Ovary (tissue), 9 donors: ENCODE data around the gene DGKI. TPM values are rescaled to one million over a fixed set of nuclear protein-coding genes. Genes with fewer than 3 reads are reported as not detected.

Source experiments
- DNase-seq, 5 donors: peaks; one replicate each; pipeline ENCODE4 v3.0.0-alpha.2; 2019 to 2020
- H3K27ac ChIP-seq, 2 donors: fragments of 200-600 bp; one replicate each; pipeline versions ENCODE4 v1.5.1 to v1.8.0; 2019 to 2022
- H3K27me3 ChIP-seq: fragments of 200-600 bp; one replicate; pipeline ENCODE4 v1.8.0; 2022
- H3K36me3 ChIP-seq: fragments of 200-600 bp; sonication (generic); one replicate; pipeline ENCODE4 v1.5.1; 2019
- H3K4me1 ChIP-seq: one replicate; pipeline ENCODE4 v1.8.1; 2013; ENCODE audit warnings: mild to moderate bottlenecking, moderate library complexity; ENCODE audit not compliant: insufficient read depth
- H3K4me3 ChIP-seq: fragments of 200-600 bp; sonication (generic); one replicate; pipeline ENCODE4 v1.5.1; 2017
- H3K9me3 ChIP-seq, 2 donors: fragments of 200-600 bp in 1 of 2; sonication (generic) in 1 of 2; one replicate each; pipeline versions ENCODE4 v1.5.1 to v1.8.1; 2013 to 2019; ENCODE audit warnings: mild to moderate bottlenecking in 1 of 2, moderate library complexity in 1 of 2
- EP300 ChIP-seq: sonication (generic); formaldehyde crosslinking; IDR thresholded peaks from one replicate; pipeline ENCODE4 v1.6.1; 2017; ENCODE audit warnings: antibody characterized with exemption
- POLR2A ChIP-seq: fragments of 450-650 bp; IDR thresholded peaks from one replicate; pipeline ENCODE4 v1.6.1; 2017; ENCODE audit warnings: antibody characterized with exemption, mild to moderate bottlenecking, moderate library complexity
- WGBS, 3 donors: extraction: QIAGEN DNeasy Blood & Tissue Kit in 1 of 3; methylation state at CpG; one replicate each; pipeline versions ENCODE4 v1.1.5 to v1.1.7; 2013 to 2017; 5-methylcytosine and 5-hydroxymethylcytosine counted together
- intact Hi-C, 4 donors: fragments of 100-400 bp; cut with DNase I; formaldehyde crosslinking; loops; one replicate each; pipeline versions ENCODE4 v1.11.0 to v1.15.1; 2022 to 2023
- polyA plus RNA-seq, 2 donors: library from polyadenylated mRNA; stranded (reverse); fragments of 200-250 nt in 1 of 2; fragments of 350-450 nt in 1 of 2; fragmentation: Illumina TruSeq in 1 of 2; extraction: RNeasy Lipid Tissue Mini Kit (QIAGEN cat#74804) in 1 of 2; gene quantifications; one replicate each; pipeline ENCODE4 v1.2.3, GENCODE V29; 2013 to 2014
- total RNA-seq, 7 donors: library from RNA; depleted of rRNA in 2 of 7; stranded (reverse); fragments of >200 nt in 2 of 7; fragmentation: NEBNext Ultra II Directional in 3 of 7; extraction: Animal tissue kit (Norgen Biotek cat#: 25700) in 3 of 7; gene quantifications; one replicate each; pipeline versions ENCODE4 v1.1.0 to v1.2.4, GENCODE V29; 2016 to 2023
- TF ChIP-seq, protein P1 (sequence below), 3 donors: fragments of 450-650 bp in 2 of 3; fragments of 200-600 bp in 1 of 3; IDR thresholded peaks; one replicate each; pipeline versions ENCODE4 v1.5.1 to v1.8.0; 2016 to 2022; ENCODE audit warnings: antibody characterized with exemption in 3 of 3, mild to moderate bottlenecking in 1 of 3
- donor health status: DM: no; HTN: no; CAD: no; lungs with moderate emphysema.
- donor health status: DM: no; HTN: no; CAD: no.
- donor health status: Bipolar disorder and iron deficiency.
- donor health status: DM: yes; HTN: yes; CAD: no.
- donor health status: DM: no; HTN: no; CAD: no.
- donor health status: DM: yes; HTN: yes; CAD: no.

The DGKI gene
- total and polyA plus RNA-seq, 9 donors, result 0.10 to 1.3 (median 0.29) TPM

DNA sequence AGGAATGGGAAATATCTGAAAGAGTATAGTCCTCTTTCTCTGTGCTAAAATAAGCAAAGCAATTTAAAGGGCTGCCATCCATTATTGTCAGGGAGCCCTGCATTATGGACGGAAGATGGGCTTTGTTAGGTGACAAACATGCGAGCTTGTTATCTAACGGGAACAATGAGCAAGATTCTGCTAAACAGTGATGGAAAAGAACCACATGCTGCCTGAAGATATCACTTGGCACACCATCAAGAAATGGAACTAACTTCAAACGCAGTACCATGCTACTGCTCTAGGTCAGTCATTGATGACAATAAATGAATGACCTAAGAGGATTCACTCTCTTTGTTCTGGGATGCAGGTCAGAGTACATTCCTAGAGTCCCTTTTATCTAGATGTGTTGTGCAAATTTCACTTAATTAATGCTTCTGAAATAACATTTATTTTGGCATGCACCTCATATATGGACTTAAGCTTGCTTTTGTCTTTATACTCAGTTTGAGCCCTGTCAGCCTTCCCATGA, 327.5 kb downstream of the DGKI start:
- WGBS, 3 donors, result 38 to 42% (median 41%) methylated on average over 4 of the region's 4 CpGs
- DNase-seq, result no peak
- H3K4me3 ChIP-seq, result no peak overlapping the region
- H3K27ac ChIP-seq, result no peak overlapping the region
- H3K4me1 ChIP-seq, result no peaks in the 10 kb centered on the region
- no peaks in the 10 kb centered on the region for H3K9me3 ChIP-seq
- intact Hi-C loops, result no loop called here
- no peaks in the 10 kb centered on the region for H3K27me3 ChIP-seq
- H3K36me3 ChIP-seq, result no peaks in the 10 kb centered on the region
- TF ChIP-seq, protein P1, sequence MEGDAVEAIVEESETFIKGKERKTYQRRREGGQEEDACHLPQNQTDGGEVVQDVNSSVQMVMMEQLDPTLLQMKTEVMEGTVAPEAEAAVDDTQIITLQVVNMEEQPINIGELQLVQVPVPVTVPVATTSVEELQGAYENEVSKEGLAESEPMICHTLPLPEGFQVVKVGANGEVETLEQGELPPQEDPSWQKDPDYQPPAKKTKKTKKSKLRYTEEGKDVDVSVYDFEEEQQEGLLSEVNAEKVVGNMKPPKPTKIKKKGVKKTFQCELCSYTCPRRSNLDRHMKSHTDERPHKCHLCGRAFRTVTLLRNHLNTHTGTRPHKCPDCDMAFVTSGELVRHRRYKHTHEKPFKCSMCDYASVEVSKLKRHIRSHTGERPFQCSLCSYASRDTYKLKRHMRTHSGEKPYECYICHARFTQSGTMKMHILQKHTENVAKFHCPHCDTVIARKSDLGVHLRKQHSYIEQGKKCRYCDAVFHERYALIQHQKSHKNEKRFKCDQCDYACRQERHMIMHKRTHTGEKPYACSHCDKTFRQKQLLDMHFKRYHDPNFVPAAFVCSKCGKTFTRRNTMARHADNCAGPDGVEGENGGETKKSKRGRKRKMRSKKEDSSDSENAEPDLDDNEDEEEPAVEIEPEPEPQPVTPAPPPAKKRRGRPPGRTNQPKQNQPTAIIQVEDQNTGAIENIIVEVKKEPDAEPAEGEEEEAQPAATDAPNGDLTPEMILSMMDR (IDR thresholded peaks at IDR 0.05), result no peak
- TF ChIP-seq POLR2A (no peak), EP300 (no peak)

DNA sequence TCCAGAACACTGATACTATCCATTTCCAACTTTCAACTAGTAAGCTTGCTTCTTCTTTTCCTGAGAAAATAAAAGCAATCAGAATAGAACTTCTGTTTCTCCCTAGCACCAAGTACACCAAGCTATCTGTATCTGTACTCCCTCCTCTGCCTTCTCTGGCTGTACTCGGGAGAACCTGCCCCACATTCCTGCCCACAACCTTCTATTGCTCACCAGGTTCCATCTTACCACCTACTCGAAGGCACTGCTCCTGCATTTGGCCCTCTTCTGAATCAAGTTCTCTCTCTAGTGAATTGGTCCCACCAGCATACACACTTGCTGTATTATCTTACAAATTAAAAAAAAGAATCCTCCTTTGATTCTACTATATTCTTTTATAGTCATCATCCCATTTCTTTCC, 333.7 kb downstream of the DGKI start:
- DNase-seq, result no peak

DNA sequence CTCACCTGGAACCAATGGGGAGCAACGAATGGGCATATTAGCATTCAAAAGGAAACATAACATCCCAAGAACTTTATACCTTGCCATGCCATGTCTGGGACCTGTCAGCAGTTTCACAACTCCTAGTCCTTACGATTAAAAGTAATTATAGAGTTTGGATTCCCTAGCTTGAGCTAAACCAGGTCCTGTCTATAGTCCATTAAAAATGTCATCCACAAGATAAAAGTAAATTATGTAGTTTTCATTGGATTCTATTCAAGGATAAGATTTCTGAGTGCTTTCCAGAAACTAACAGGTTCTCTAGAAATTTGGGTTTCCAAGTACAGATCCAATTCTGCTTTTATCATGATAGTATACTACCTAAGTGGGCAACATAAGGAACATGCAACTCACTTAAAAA, 339.7 kb downstream of the DGKI start:
- H3K27me3 ChIP-seq, result no peaks in the 10 kb centered on the region
- H3K27ac ChIP-seq, result no peak overlapping the region
- TF ChIP-seq EP300 (no peak), POLR2A (no peak)
- TF ChIP-seq, protein P1 (IDR thresholded peaks at IDR 0.05), result no peak
- H3K36me3 ChIP-seq, result no peaks in the 10 kb centered on the region
- no peak overlapping the region for H3K4me3 ChIP-seq
- no peaks in the 10 kb centered on the region for H3K9me3 ChIP-seq
- no peak for DNase-seq
- no peaks in the 10 kb centered on the region for H3K4me1 ChIP-seq
- 23 to 31% (median 24%) methylated on average over 2 of the region's 2 CpGs for whole genome bisulfite sequencing, 3 donors
- intact Hi-C loops, result no loop called here

More for the DNA sequence above, 333.7 kb downstream of the DGKI start:
- Histone ChIP-seq H3K9me3 (no peaks in the 10 kb centered on the region), H3K4me1 (no peaks in the 10 kb centered on the region), H3K27me3 (no peaks in the 10 kb centered on the region), H3K27ac (no peak overlapping the region), H3K4me3 (no peak overlapping the region), H3K36me3 (no peaks in the 10 kb centered on the region)
- TF ChIP-seq EP300 (no peak), POLR2A (no peak)
- TF ChIP-seq, protein P1 (IDR thresholded peaks at IDR 0.05), result no peak
- intact Hi-C loops, result no loop called here
- 78 to 90% (median 80%) methylated on average over 2 of the region's 2 CpGs for WGBS, 3 donors

DNA sequence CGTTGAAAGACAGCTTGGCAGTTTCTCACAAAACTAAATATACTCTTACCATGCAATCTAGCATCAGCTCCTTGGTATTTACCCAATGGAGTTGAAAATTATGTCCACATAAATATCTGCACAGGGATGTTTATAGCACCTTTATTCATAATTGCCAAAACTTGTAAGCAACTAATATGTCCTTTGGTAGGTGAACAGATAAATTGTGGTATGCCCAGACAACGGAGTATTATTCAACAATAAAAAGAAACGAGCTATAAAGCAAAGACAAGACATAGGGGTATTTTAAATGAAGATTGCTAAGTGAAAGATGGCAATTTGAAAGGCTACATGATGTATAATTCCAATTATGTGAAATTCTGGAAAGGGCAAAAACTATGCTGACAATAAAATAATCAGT, 340.7 kb downstream of the DGKI start:
- Histone ChIP-seq H3K27ac (no peak overlapping the region), H3K36me3 (no peaks in the 10 kb centered on the region), H3K4me3 (no peak overlapping the region), H3K4me1 (no peaks in the 10 kb centered on the region), H3K9me3 (no peaks in the 10 kb centered on the region), H3K27me3 (no peaks in the 10 kb centered on the region)
- no peak for DNase-seq
- TF ChIP-seq, protein P1 (IDR thresholded peaks at IDR 0.05), result no peak
- TF ChIP-seq POLR2A (no peak), EP300 (no peak)
- WGBS, 3 donors, result 76 to 84% (median 79%) methylated on average over 3 of the region's 3 CpGs
- intact Hi-C loops, result no loop called here
